Mesenchymal stem cell (in vitro differentiated cells and primary cell): ENCODE measurements around the gene TGM4.
A peak's percentile ranks its signal among the peaks of the same experiment; 100 is the strongest.

Source experiments
- DNase-seq: peaks from one replicate; pipeline ENCODE4 v3.0.0-alpha.2; 2013
- H2AFZ ChIP-seq: one replicate; pipeline ENCODE4 v1.6.1; 2013; ENCODE audit warnings: low read depth, mild to moderate bottlenecking, control low read depth, inconsistent platforms, low read length, moderate library complexity
- H2AK5ac ChIP-seq: 2 replicates; pipeline ENCODE4 v1.6.1; 2013; ENCODE audit warnings: low read length, moderate library complexity, mild to moderate bottlenecking, inconsistent platforms; ENCODE audit not compliant: severe bottlenecking
- H2BK120ac ChIP-seq: one replicate; pipeline ENCODE4 v1.6.1; 2013; ENCODE audit warnings: low read depth, mild to moderate bottlenecking, inconsistent platforms, low read length, moderate library complexity
- H2BK12ac ChIP-seq, 2 experiments: one replicate each; pipeline ENCODE4 v1.6.1; 2013; ENCODE audit warnings: inconsistent platforms in 2 of 2, low read length in 2 of 2, mild to moderate bottlenecking in 2 of 2, moderate library complexity in 2 of 2, control low read depth in 1 of 2
- H2BK15ac ChIP-seq: one replicate; pipeline ENCODE4 v1.6.1; 2013; ENCODE audit warnings: mild to moderate bottlenecking, low read depth, inconsistent platforms; ENCODE audit not compliant: poor library complexity, severe bottlenecking
- H2BK5ac ChIP-seq: 2 replicates; pipeline ENCODE4 v1.6.1; 2013; ENCODE audit warnings: low read depth, mild to moderate bottlenecking, low read length, control low read depth, inconsistent platforms; ENCODE audit not compliant: poor library complexity, severe bottlenecking
- H3K14ac ChIP-seq, 2 experiments: one replicate each; pipeline ENCODE4 v1.6.1; 2013; ENCODE audit warnings: inconsistent platforms in 2 of 2, low read length in 2 of 2, control low read depth in 1 of 2, mild to moderate bottlenecking in 1 of 2, moderate library complexity in 1 of 2
- H3K18ac ChIP-seq, 2 experiments: one replicate each; pipeline ENCODE4 v1.6.1; 2013; ENCODE audit warnings: inconsistent platforms in 2 of 2, low read length in 2 of 2, control low read depth in 1 of 2, low read depth in 1 of 2, mild to moderate bottlenecking in 1 of 2
- H3K23ac ChIP-seq, 2 experiments: one replicate each; pipeline ENCODE4 v1.6.1; 2013; ENCODE audit warnings: inconsistent platforms in 2 of 2, low read length in 2 of 2, mild to moderate bottlenecking in 2 of 2, moderate library complexity in 2 of 2, control low read depth in 1 of 2
- H3K27ac ChIP-seq: 2 replicates; pipeline ENCODE4 v1.5.1; 2013; ENCODE audit warnings: mild to moderate bottlenecking, moderate library complexity, low read length, control low read depth, inconsistent platforms; ENCODE audit not compliant: poor library complexity, severe bottlenecking
- H3K27me3 ChIP-seq, 2 experiments: 2 replicates each; pipeline versions ENCODE4 v1.6.1 to v1.7.0; 2013; ENCODE audit warnings: low read length in 2 of 2, mild to moderate bottlenecking in 2 of 2, moderate library complexity in 2 of 2, control low read depth in 1 of 2, inconsistent platforms in 1 of 2; ENCODE audit not compliant: control insufficient read depth in 1 of 2, insufficient read depth in 1 of 2
- H3K36me3 ChIP-seq, 2 experiments: 2 replicates each; pipeline versions ENCODE4 v1.6.1 to v1.7.0; 2013; ENCODE audit warnings: low read length in 2 of 2, control low read depth in 1 of 2, inconsistent platforms in 1 of 2, low read depth in 1 of 2, mild to moderate bottlenecking in 1 of 2; ENCODE audit not compliant: insufficient read depth in 2 of 2, control insufficient read depth in 1 of 2
- H3K4ac ChIP-seq, 2 experiments: one replicate each; pipeline ENCODE4 v1.6.1; 2013; ENCODE audit warnings: inconsistent platforms in 2 of 2, low read length in 2 of 2, mild to moderate bottlenecking in 2 of 2, moderate library complexity in 2 of 2, control low read depth in 1 of 2, low read depth in 1 of 2
- H3K4me1 ChIP-seq: 2 replicates; pipeline ENCODE4 v1.6.1; 2013; ENCODE audit warnings: low read depth, low read length, control low read depth; ENCODE audit not compliant: control insufficient read depth, insufficient read depth
- H3K4me2 ChIP-seq: 2 replicates; pipeline ENCODE4 v1.6.1; 2013; ENCODE audit warnings: low read length, mild to moderate bottlenecking, inconsistent platforms; ENCODE audit not compliant: poor library complexity, severe bottlenecking
- H3K4me3 ChIP-seq, 2 experiments: 2 replicates each; pipeline versions ENCODE4 v1.5.1 to v1.7.0; 2013; ENCODE audit warnings: low read length in 2 of 2, mild to moderate bottlenecking in 2 of 2, control low read depth in 1 of 2, low read depth in 1 of 2; ENCODE audit not compliant: insufficient read depth in 1 of 2
- H3K79me1 ChIP-seq: replicated peaks from 2 replicates; pipeline ENCODE4 v1.6.1; 2013; ENCODE audit warnings: mild to moderate bottlenecking, control low read depth, low read length, inconsistent platforms; ENCODE audit not compliant: poor library complexity, severe bottlenecking
- H3K9ac ChIP-seq: 2 replicates; pipeline ENCODE4 v1.7.0; 2013; ENCODE audit warnings: mild to moderate bottlenecking, low read length, moderate library complexity
- H3K9me3 ChIP-seq: 2 replicates; pipeline ENCODE4 v1.7.0; 2013; ENCODE audit warnings: mild to moderate bottlenecking, low read length; ENCODE audit not compliant: control insufficient read depth
- H4K8ac ChIP-seq: one replicate; pipeline ENCODE4 v1.6.1; 2013; ENCODE audit warnings: inconsistent platforms, mild to moderate bottlenecking, low read length, moderate library complexity
- H4K91ac ChIP-seq: one replicate; pipeline ENCODE4 v1.6.1; 2013; ENCODE audit warnings: mild to moderate bottlenecking, low read length, inconsistent platforms
- WGBS: methylation state at CpG from one replicate; pipeline ENCODE4 v1.1.7; 2013; ENCODE audit warnings: mixed read lengths; 5-methylcytosine and 5-hydroxymethylcytosine counted together

TGM4 gene

DNA sequence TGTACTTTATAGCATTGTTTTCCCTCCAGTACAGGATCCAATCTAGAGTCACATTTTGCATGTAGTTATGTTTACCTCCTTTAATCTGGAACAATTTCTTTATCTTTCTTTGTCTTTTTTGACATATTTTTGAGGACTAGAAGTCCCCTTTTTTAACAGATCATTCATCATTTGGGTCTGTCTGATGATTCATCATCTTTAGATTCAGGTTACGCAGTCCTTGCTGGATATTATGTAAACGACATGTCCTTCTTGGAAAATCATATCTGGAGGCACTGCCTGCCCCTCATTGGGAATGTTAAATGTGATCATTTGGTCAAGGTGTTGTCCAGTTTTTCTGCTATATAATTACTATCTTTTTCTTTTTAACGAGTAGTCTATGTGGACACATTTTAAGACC, 18.3 kb downstream of the TGM4 start:
- no peak overlapping the region for H2AK5ac ChIP-seq
- no peaks in the 10 kb centered on the region for H3K27me3 ChIP-seq
- H3K9ac ChIP-seq, result no peak overlapping the region
- peak; percentile 9 for DNase-seq
- no peaks in the 10 kb centered on the region for H3K9me3 ChIP-seq
- H3K36me3 ChIP-seq, result no peaks in the 10 kb centered on the region
- H3K18ac ChIP-seq, result no peak overlapping the region
- 45% methylated on average over 3 of the region's 3 CpGs for WGBS
- peak overlapping the region in 1 of 2 experiments; percentile 50 for H3K4me3 ChIP-seq
- H2BK12ac ChIP-seq, result no peak overlapping the region
- H2BK5ac ChIP-seq, result no peak overlapping the region
- H2AFZ ChIP-seq, result no peak overlapping the region
- H3K4me2 ChIP-seq, result no peak overlapping the region
- no peak overlapping the region for H2BK15ac ChIP-seq
- no peak overlapping the region for H3K4ac ChIP-seq
- peaks cover 8% of the 10 kb centered on the region for H3K4me1 ChIP-seq
- no peak overlapping the region for H4K91ac ChIP-seq
- H2BK120ac ChIP-seq, result no peak overlapping the region
- no peaks in the 10 kb centered on the region for H3K79me1 ChIP-seq
- no peak overlapping the region for H3K27ac ChIP-seq
- no peak overlapping the region for H3K23ac ChIP-seq
- H3K14ac ChIP-seq, result no peak overlapping the region
- no peak overlapping the region for H4K8ac ChIP-seq

DNA sequence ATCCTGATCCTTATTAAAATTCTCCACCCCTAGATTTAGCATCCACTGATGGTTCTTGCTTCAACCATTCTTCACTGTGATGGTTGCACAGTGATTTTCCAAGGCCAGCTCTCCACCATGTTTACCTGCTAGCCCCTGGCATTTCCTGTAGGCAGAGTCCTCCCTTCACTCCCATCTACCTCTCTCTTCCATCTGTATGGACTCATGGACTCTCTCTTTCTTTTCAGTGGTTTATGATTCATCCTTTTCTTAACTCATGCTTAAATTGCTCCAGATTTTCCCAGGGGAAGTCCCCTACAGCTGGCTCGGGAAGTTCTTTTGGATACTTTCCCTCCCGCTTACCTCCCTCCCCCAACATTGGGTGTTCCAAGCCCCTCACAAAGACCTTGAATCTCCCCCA, 18.7 kb downstream of the TGM4 start:
- Histone ChIP-seq H2BK120ac (no peak overlapping the region), H3K4ac (no peak overlapping the region), H2BK15ac (no peak overlapping the region), H3K27me3 (no peaks in the 10 kb centered on the region), H4K91ac (no peak overlapping the region), H2AK5ac (no peak overlapping the region), H3K4me1 (peaks cover 8% of the 10 kb centered on the region), H3K79me1 (no peaks in the 10 kb centered on the region), H3K4me3 (peak overlapping the region in 1 of 2 experiments; percentile 50), H3K9me3 (no peaks in the 10 kb centered on the region), H3K9ac (no peak overlapping the region), H3K4me2 (no peak overlapping the region), H3K14ac (no peak overlapping the region), H3K18ac (no peak overlapping the region), H3K23ac (no peak overlapping the region), H4K8ac (no peak overlapping the region), H2BK12ac (no peak overlapping the region), H2AFZ (no peak overlapping the region), H3K36me3 (no peaks in the 10 kb centered on the region), H3K27ac (no peak overlapping the region), H2BK5ac (no peak overlapping the region)
- 27% methylated on average over 2 of the region's 2 CpGs for WGBS
- peak; percentile 60 for DNase-seq

DNA sequence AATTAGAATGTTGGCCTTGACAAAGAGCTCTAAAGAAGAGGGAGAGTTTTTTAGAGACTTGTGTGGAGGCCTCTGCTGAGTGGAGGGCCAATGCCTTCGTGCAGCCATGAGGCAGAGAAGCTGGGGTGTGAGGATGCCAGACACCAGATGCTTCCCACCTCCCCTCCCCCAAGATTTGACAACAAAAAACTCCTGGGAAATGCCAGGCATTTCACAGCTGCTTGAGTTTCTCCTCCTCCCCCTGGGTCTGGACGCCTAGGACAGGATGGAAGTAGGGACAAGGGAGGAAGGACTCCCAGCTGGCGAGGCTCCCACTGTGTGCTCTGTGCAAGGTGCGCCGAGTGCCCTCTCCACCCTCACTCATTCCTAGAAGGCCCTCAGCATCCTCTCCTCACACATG, 20.1 kb downstream of the TGM4 start:
- Histone ChIP-seq H3K9ac (no peak overlapping the region), H2BK12ac (no peak overlapping the region), H4K8ac (no peak overlapping the region), H3K79me1 (no peaks in the 10 kb centered on the region), H3K27me3 (peaks cover 3 to 13% of the 10 kb centered on the region in 2 experiments), H3K4me1 (peaks cover 8% of the 10 kb centered on the region), H2BK5ac (no peak overlapping the region), H3K9me3 (no peaks in the 10 kb centered on the region), H3K4me2 (no peak overlapping the region), H3K23ac (peak overlapping the region in 1 of 2 experiments; percentile 83), H3K27ac (no peak overlapping the region), H2AFZ (no peak overlapping the region), H3K18ac (no peak overlapping the region), H3K4ac (no peak overlapping the region), H4K91ac (no peak overlapping the region), H3K4me3 (no peak overlapping the region), H2BK15ac (no peak overlapping the region), H2AK5ac (no peak overlapping the region), H3K36me3 (no peaks in the 10 kb centered on the region), H3K14ac (no peak overlapping the region), H2BK120ac (no peak overlapping the region)
- no peak for DNase-seq
- no CpG with 5 or more reads among the region's 5 CpGs for WGBS

DNA sequence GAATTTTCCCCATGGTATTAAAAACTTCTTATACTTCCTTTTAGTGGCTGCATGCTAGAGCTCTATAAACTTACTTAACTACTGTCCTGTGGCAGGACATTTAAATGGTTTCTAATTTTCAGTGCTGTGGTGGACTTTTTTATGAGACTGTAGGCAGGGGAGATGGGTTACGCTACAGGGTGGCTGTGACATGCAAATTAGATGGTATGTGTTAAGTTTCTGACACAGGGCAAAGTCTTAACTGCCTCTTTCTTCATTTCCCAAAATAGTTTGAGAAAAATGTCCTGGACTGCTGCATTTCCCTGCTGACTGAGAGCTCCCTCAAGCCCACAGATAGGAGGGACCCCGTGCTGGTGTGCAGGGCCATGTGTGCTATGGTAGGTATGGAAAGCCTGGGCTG, 22.0 kb downstream of the TGM4 start:
- Histone ChIP-seq H3K9ac (no peak overlapping the region), H3K27ac (no peak overlapping the region), H2AFZ (no peak overlapping the region), H2BK15ac (no peak overlapping the region), H3K14ac (no peak overlapping the region), H3K23ac (no peak overlapping the region), H4K8ac (no peak overlapping the region), H2AK5ac (no peak overlapping the region), H2BK120ac (no peak overlapping the region), H3K4me3 (no peak overlapping the region), H3K4me1 (peaks cover 8% of the 10 kb centered on the region), H4K91ac (no peak overlapping the region), H3K27me3 (peaks cover 3 to 32% of the 10 kb centered on the region in 2 experiments), H2BK12ac (no peak overlapping the region), H3K9me3 (no peaks in the 10 kb centered on the region), H3K36me3 (no peaks in the 10 kb centered on the region), H3K79me1 (no peaks in the 10 kb centered on the region), H2BK5ac (no peak overlapping the region), H3K4me2 (no peak overlapping the region), H3K18ac (no peak overlapping the region), H3K4ac (no peak overlapping the region)
- 100% methylated on average over 1 of the region's 2 CpGs for WGBS
- no peak for DNase-seq
